ENCODE results near the gene ARHGAP29. TPM values are rescaled to one million over a fixed set of nuclear protein-coding genes. Genes with fewer than 3 reads are reported as not detected.

ARHGAP29 gene
- polyA plus RNA-seq, 3 donors: 0.69 to 0.98 (median 0.81) TPM

GRCh38 chr1:94271373-94271772, 34.0 kb upstream of the ARHGAP29 start:
- peaks cover 2 to 4% of the 10 kb centered on the region in 2 donors for H3K27me3 ChIP-seq (ENCODE audit: control insufficient read depth in 2 of 2, insufficient read depth in 2 of 2, low read length in 2 of 2)
- no peak overlapping the region for H3K4me2 ChIP-seq (replicated peaks; ENCODE audit: extremely low read depth, low read length, poor library complexity, severe bottlenecking)
- no peak overlapping the region for H3K9ac ChIP-seq (ENCODE audit: insufficient read depth, low read length, poor library complexity, severe bottlenecking)
- Mint-ChIP-seq H3K27me3 (ENCODE audit: low read depth in 3 of 3) (peaks cover 6 to 9% (median 8%) of the 10 kb centered on the region in 3 donors), H3K36me3 (no peaks in the 10 kb centered on the region), H3K4me1 (peaks cover 16% of the 10 kb centered on the region), H3K27ac (no peak overlapping the region), H3K9me3 (peaks cover 0 to 4% (median 0%) of the 10 kb centered on the region in 7 donors), H3K4me3 (no peak overlapping the region)
- no peaks in the 10 kb centered on the region for H3K4me1 ChIP-seq (ENCODE audit: control insufficient read depth in 1 of 2, insufficient read depth in 2 of 2, low read length in 2 of 2)
- WGBS (ENCODE audit: insufficient coverage): no CpG with 5 or more reads among the region's 2 CpGs
- H3K79me2 ChIP-seq (ENCODE audit: insufficient read depth, low read length): no peaks in the 10 kb centered on the region
- DNase-seq: no peak
- no peak overlapping the region for H2AFZ ChIP-seq (ENCODE audit: insufficient read depth, low read depth, low read length, poor library complexity, severe bottlenecking)
- no peaks in the 10 kb centered on the region for H3K36me3 ChIP-seq (replicated peaks in 1 of 2; ENCODE audit: control insufficient read depth in 1 of 2, insufficient read depth in 2 of 2, low read length in 2 of 2)
- no peak overlapping the region for H3K27ac ChIP-seq (ENCODE audit: low read depth in 1 of 2, low read length in 2 of 2)
- TF ChIP-seq CTCF (IDR thresholded peaks at IDR 0.05): no peak
- H4K20me1 ChIP-seq (ENCODE audit: insufficient read depth, low read length): no peaks in the 10 kb centered on the region
- no peaks in the 10 kb centered on the region for H3K9me3 ChIP-seq (replicated peaks in 1 of 2; ENCODE audit: control insufficient read depth in 1 of 2, insufficient read depth in 1 of 2, low read length in 2 of 2)
- intact Hi-C loops (cut with micrococcal nuclease): no loop called here
- H3K4me3 ChIP-seq (replicated peaks in 1 of 3; ENCODE audit: low read depth in 2 of 3, low read length in 3 of 3): no peak overlapping the region

DNA sequence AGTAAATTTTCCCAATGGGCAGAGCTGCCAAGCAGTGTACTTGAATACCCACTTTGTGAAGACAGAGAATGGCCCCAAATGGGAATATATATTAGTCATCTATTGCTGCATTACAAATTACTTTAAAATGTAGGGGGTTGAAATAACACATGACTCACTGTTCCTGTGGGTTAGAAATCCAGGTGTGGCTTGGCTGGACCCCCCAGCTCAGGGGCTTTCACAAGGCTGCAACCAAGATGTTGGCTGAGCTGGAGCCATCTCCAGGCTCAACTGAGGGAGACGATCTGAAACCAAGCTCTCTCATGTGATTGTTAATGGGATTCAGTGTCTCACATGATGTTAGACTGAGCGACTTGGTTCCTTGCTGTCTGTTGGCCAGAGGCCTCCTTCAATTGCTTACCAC, 33.4 kb upstream of the ARHGAP29 start:
- H3K27me3 Mint-ChIP-seq (ENCODE audit: low read depth in 3 of 3): peaks cover 5 to 7% (median 6%) of the 10 kb centered on the region in 3 donors
- intact Hi-C loops (cut with micrococcal nuclease): no loop called here
- H3K9me3 ChIP-seq (replicated peaks in 1 of 2; ENCODE audit: control insufficient read depth in 1 of 2, insufficient read depth in 1 of 2, low read length in 2 of 2): no peaks in the 10 kb centered on the region
- H3K9ac ChIP-seq (ENCODE audit: insufficient read depth, low read length, poor library complexity, severe bottlenecking): no peak overlapping the region
- H3K27ac Mint-ChIP-seq: no peak overlapping the region
- WGBS (ENCODE audit: insufficient coverage): 100% methylated on average over 1 of the region's 2 CpGs
- H3K36me3 Mint-ChIP-seq: no peaks in the 10 kb centered on the region
- peaks cover 0 to 3% (median 0%) of the 10 kb centered on the region in 7 donors for H3K9me3 Mint-ChIP-seq
- no peak for TF ChIP-seq CTCF (IDR thresholded peaks at IDR 0.05)
- peaks cover 1 to 4% of the 10 kb centered on the region in 2 donors for H3K27me3 ChIP-seq (ENCODE audit: control insufficient read depth in 2 of 2, insufficient read depth in 2 of 2, low read length in 2 of 2)
- H3K4me1 Mint-ChIP-seq: peaks cover 16% of the 10 kb centered on the region
- DNase-seq: no peak
- no peaks in the 10 kb centered on the region for H4K20me1 ChIP-seq (ENCODE audit: insufficient read depth, low read length)
- no peak overlapping the region for H3K4me3 ChIP-seq (replicated peaks in 1 of 3; ENCODE audit: low read depth in 2 of 3, low read length in 3 of 3)
- no peaks in the 10 kb centered on the region for H3K4me1 ChIP-seq (ENCODE audit: control insufficient read depth in 1 of 2, insufficient read depth in 2 of 2, low read length in 2 of 2)
- no peak overlapping the region for H3K4me3 Mint-ChIP-seq
- no peak overlapping the region for H3K27ac ChIP-seq (ENCODE audit: low read depth in 1 of 2, low read length in 2 of 2)
- H3K36me3 ChIP-seq (replicated peaks in 1 of 2; ENCODE audit: control insufficient read depth in 1 of 2, insufficient read depth in 2 of 2, low read length in 2 of 2): no peaks in the 10 kb centered on the region
- H3K4me2 ChIP-seq (replicated peaks; ENCODE audit: extremely low read depth, low read length, poor library complexity, severe bottlenecking): no peak overlapping the region
- no peaks in the 10 kb centered on the region for H3K79me2 ChIP-seq (ENCODE audit: insufficient read depth, low read length)
- H2AFZ ChIP-seq (ENCODE audit: insufficient read depth, low read depth, low read length, poor library complexity, severe bottlenecking): no peak overlapping the region

All from CD14-positive monocyte (primary cell).